Glutamatergic neuron (in vitro differentiated cells): ENCODE results near the gene RCSD1. TPM values are rescaled to one million over a fixed set of nuclear protein-coding genes. Genes with fewer than 3 reads are reported as not detected.

ENCODE experiments used
- DNase-seq: peaks from one replicate; pipeline ENCODE4 v3.0.0; 2022
- H3K27ac Mint-ChIP-seq: one replicate; pipeline ENCODE4 v1.8.0; 2020; ENCODE audit warnings: mild to moderate bottlenecking, mixed read lengths, inconsistent platforms; ENCODE audit not compliant: unreplicated experiment
- H3K27me3 Mint-ChIP-seq: one replicate; pipeline ENCODE4 v1.8.0; 2020; ENCODE audit warnings: mild to moderate bottlenecking, moderate library complexity, mixed read lengths, inconsistent platforms; ENCODE audit not compliant: unreplicated experiment
- H3K36me3 Mint-ChIP-seq: one replicate; pipeline ENCODE4 v1.8.0; 2020; ENCODE audit warnings: mild to moderate bottlenecking, mixed read lengths, inconsistent platforms; ENCODE audit not compliant: unreplicated experiment
- H3K4me1 Mint-ChIP-seq: one replicate; pipeline ENCODE4 v1.8.0; 2020; ENCODE audit warnings: mild to moderate bottlenecking, low read depth, mixed read lengths, inconsistent platforms; ENCODE audit not compliant: unreplicated experiment
- H3K4me3 Mint-ChIP-seq: one replicate; pipeline ENCODE4 v1.8.0; 2020; ENCODE audit warnings: mild to moderate bottlenecking, mixed read lengths, inconsistent platforms; ENCODE audit not compliant: unreplicated experiment
- H3K9me3 Mint-ChIP-seq: one replicate; pipeline ENCODE4 v1.8.0; 2020; ENCODE audit warnings: mild to moderate bottlenecking, moderate library complexity, mixed read lengths, inconsistent platforms; ENCODE audit not compliant: unreplicated experiment
- CTCF ChIP-seq: fragments of 200-600 bp; sonication (generic); IDR thresholded peaks from one replicate; pipeline ENCODE4 v1.5.0; 2021; ENCODE audit not compliant: partially characterized antibody, unreplicated experiment
- total RNA-seq: library from RNA; stranded (reverse); fragmentation: NEBNext Ultra II Directional; extraction: Animal tissue kit (Norgen Biotek cat#: 25700); gene quantifications from one replicate; pipeline ENCODE4 v1.2.1, GENCODE V29; 2021; ENCODE audit not compliant: unreplicated experiment

The RCSD1 gene
- total RNA-seq, 1 donor from 2014 or later = not detected

DNA sequence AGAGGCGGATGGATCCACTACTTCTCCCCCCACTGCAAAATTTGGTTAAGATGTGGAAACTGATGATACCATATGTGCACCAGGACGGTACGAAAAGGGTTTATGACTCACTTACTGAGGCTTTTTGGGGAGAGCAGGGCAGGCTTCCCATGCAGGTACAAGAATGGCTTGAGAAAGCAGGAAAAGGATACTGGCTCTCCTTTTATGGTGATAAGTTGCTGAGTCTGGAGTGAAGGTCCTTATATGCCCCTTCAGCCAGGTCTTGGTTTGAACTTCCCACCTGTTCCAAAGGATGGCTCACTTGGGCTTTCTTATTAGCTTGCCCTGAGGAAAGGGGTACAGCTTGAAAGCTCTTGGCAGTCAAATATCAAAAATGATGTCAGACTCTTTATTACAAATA is 114.9 kb downstream of the RCSD1 start:
- H3K4me3 Mint-ChIP-seq = no peak overlapping the region
- TF ChIP-seq CTCF = no peak
- DNase-seq = no peak
- no peaks in the 10 kb centered on the region for H3K36me3 Mint-ChIP-seq
- H3K9me3 Mint-ChIP-seq = peaks cover 1% of the 10 kb centered on the region
- no peaks in the 10 kb centered on the region for H3K27me3 Mint-ChIP-seq
- H3K27ac Mint-ChIP-seq = no peak overlapping the region
- H3K4me1 Mint-ChIP-seq = peaks cover 4% of the 10 kb centered on the region

- H3K27me3 Mint-ChIP-seq = no peaks in the 10 kb centered on the region
- TF ChIP-seq CTCF = no peak
- H3K36me3 Mint-ChIP-seq = no peaks in the 10 kb centered on the region
- no peak overlapping the region for H3K27ac Mint-ChIP-seq
- peaks cover 4% of the 10 kb centered on the region for H3K4me1 Mint-ChIP-seq
- H3K4me3 Mint-ChIP-seq = no peak overlapping the region
- no peak for DNase-seq
- peaks cover 1% of the 10 kb centered on the region for H3K9me3 Mint-ChIP-seq
Measured at GRCh38 chr1:167746013-167746672, 116.1 kb downstream of the RCSD1 start.

- Mint-ChIP-seq H3K27me3 (no peaks in the 10 kb centered on the region), H3K4me1 (peaks cover 4% of the 10 kb centered on the region), H3K4me3 (no peak overlapping the region), H3K27ac (no peak overlapping the region), H3K9me3 (peaks cover 1% of the 10 kb centered on the region), H3K36me3 (no peaks in the 10 kb centered on the region)
- no peak for DNase-seq
- TF ChIP-seq CTCF = no peak
Measured at GRCh38 chr1:167746988-167747655, 117.1 kb downstream of the RCSD1 start.

DNA sequence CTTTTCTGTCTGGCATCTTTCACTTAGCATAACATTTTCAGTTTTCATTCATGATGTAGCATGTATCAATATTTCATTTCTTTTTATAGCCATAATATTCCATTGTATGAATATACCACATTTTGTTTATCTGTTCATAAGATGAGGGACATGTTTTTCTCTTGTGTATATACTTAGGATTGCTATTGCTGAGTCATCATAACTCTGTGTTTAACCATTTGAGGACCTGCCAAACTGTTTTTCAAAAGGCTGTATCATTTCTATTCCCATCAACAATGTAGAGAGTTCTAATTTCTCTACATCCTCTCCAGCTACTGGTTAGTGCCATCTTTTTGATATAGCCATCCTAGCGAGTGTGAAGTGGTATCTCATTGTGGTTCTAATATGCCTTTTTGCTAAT is 118.0 kb downstream of the RCSD1 start:
- H3K9me3 Mint-ChIP-seq = peaks cover 1% of the 10 kb centered on the region
- H3K36me3 Mint-ChIP-seq = no peaks in the 10 kb centered on the region
- H3K4me1 Mint-ChIP-seq = peaks cover 9% of the 10 kb centered on the region
- DNase-seq = no peak
- no peaks in the 10 kb centered on the region for H3K27me3 Mint-ChIP-seq
- H3K27ac Mint-ChIP-seq = no peak overlapping the region
- no peak overlapping the region for H3K4me3 Mint-ChIP-seq
- no peak for TF ChIP-seq CTCF

GRCh38 chr1:167748906-167749305 is 118.9 kb downstream of the RCSD1 start:
- TF ChIP-seq CTCF = no peak
- Mint-ChIP-seq H3K27me3 (no peaks in the 10 kb centered on the region), H3K27ac (no peak overlapping the region), H3K4me3 (no peak overlapping the region), H3K4me1 (peaks cover 13% of the 10 kb centered on the region), H3K9me3 (peaks cover 1% of the 10 kb centered on the region), H3K36me3 (no peaks in the 10 kb centered on the region)
- no peak for DNase-seq
